ENCODE results near the gene ARIH2. TPM values are rescaled to one million over a fixed set of nuclear protein-coding genes. Genes with fewer than 3 reads are reported as not detected.

The ARIH2 gene
- total and polyA plus RNA-seq, 9 of the 15 experiments (the other 6 are each of a cell fraction or from before 2014, with no cell fraction given) = 27.0 to 120 (median 108) TPM

DNA sequence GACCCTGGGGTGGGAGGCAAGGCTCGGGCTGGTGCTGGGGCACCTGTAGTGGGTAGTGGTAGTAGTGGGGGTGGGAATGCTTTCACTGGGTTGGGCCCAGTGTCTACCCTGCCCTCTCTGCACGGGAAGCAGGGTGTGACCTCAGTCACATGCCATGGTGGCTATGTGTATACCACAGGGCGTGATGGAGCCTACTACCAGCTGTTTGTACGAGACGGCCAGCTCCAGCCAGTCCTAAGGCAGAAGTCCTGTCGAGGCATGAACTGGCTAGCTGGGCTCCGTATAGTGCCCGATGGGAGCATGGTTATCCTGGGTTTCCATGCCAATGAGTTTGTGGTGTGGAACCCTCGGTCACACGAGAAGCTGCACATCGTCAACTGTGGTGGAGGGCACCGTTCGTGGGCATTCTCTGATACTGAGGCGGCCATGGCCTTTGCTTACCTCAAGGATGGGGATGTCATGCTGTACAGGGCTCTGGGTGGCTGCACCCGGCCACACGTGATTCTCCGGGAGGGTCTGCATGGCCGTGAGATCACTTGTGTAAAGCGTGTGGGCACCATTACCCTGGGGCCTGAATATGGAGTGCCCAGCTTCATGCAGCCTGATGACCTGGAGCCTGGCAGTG lies 94.6 kb downstream of the ARIH2 start:
- Histone ChIP-seq H3K79me2 (ENCODE audit: control insufficient read depth, insufficient read depth, low read length) (peaks cover 50% of the 10 kb centered on the region), H3K9ac (ENCODE audit: insufficient read depth in 1 of 2, low read depth in 2 of 2, low read length in 2 of 2) (peak overlapping the region in 1 of 2 experiments; percentile 28; a peak in 1 of 4 replicates), H3K4me3 (no peak overlapping the region), H3K27me3 (ENCODE audit: control insufficient read depth in 2 of 2, insufficient read depth in 2 of 2, low read length in 2 of 2) (no peaks in the 10 kb centered on the region), H4K20me1 (replicated peaks; ENCODE audit: control insufficient read depth, insufficient read depth, low read length) (peaks cover 25% of the 10 kb centered on the region), H2AFZ (ENCODE audit: low read depth, low read length) (no peak overlapping the region), H3K9me3 (replicated peaks; ENCODE audit: control insufficient read depth, insufficient read depth, low read depth, low read length) (no peaks in the 10 kb centered on the region), H3K27ac (ENCODE audit: extremely low read depth, low read depth, low read length) (no peak overlapping the region), H3K4me1 (replicated peaks in 1 of 2; ENCODE audit: control insufficient read depth in 2 of 2, insufficient read depth in 2 of 2, low read length in 2 of 2) (peaks cover 11 to 35% of the 10 kb centered on the region in 2 experiments; a peak in 4 of 5 replicates), H3K9me1 (ENCODE audit: control insufficient read depth, insufficient read depth, low read length) (peaks cover 8% of the 10 kb centered on the region), H3K36me3 (ENCODE audit: control insufficient read depth, insufficient read depth, low read length) (peaks cover 59% of the 10 kb centered on the region; the same call in 2 of the 3 replicates), H3K4me2 (ENCODE audit: insufficient read depth, low read length) (no peak overlapping the region)
- DNase-seq (ENCODE audit: extremely low read depth in 1 of 4, low spot score in 3 of 4) (no peak), ATAC-seq (no peak), FAIRE-seq (no peak)
- WGBS (ENCODE audit: insufficient coverage, low coverage, missing lambda C conversion rate) = 92% methylated on average over 16 of the region's 19 CpGs
- ChIA-PET CTCF (ENCODE audit: low intra/inter-chr PET ratio) (interaction anchor here (0.5 kb wide), 1 partner anchor 658 kb away, joined by 7 read pairs; no protein-coding TSS in a partner anchor), POLR2A (interaction anchor here (0.7 to 1.1 kb wide), 2 partner anchors 9 to 16 kb away, joined by 4 to 7 read pairs; partner anchors contain the start of genes IMPDH2 and NDUFAF3)
- in situ Hi-C loops (cut with MboI) = no loop called here
- TF ChIP-seq NFIX (CRISPR knock-in tag; IDR thresholded peaks at IDR 0.05; ENCODE audit: low read depth) = no peak
- TF ChIP-seq HDAC3 (IDR thresholded peaks at IDR 0.05; ENCODE audit: borderline replicate concordance, partially characterized antibody) = no peak
- TF ChIP-seq ZC3H8 (IDR thresholded peaks at IDR 0.05) = no peak
- TF ChIP-seq MEF2D (tag; conservative IDR thresholded peaks at IDR 0.05; ENCODE audit: low read depth) = no peak
- no peak for TF ChIP-seq NCOR1 (IDR thresholded peaks at IDR 0.05)
- TF ChIP-seq, protein P1, sequence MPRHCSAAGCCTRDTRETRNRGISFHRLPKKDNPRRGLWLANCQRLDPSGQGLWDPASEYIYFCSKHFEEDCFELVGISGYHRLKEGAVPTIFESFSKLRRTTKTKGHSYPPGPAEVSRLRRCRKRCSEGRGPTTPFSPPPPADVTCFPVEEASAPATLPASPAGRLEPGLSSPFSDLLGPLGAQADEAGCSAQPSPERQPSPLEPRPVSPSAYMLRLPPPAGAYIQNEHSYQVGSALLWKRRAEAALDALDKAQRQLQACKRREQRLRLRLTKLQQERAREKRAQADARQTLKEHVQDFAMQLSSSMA (CRISPR knock-in tag; IDR thresholded peaks at IDR 0.05) = no peak
- intact Hi-C loops (cut with micrococcal nuclease) = no loop called here
- no TSS peak for BruUV-seq (replicated peaks)
